ENCODE measurements around the gene ATP6V1G3.

ATP6V1G3 gene

DNA sequence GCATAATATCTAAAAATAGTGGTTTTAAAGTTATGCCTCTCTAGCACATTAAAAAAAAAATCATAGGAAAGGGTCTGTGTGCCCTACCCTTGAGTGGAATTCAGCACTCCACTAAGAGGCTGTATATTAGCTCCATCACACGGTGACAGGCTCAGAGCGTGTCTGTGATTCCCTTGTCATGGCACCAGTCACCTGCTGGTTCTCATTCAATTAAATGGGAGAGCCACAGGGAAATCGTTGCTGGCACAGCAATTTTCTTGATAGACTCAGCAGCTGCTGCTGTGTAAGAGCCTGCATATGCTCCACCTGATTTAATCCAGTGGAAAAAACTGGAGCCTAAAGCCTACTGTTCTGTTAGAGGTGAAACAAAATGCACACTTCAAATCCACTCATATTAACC, 9.5 kb downstream of the ATP6V1G3 start:
- no peak overlapping the region for H2BK5ac ChIP-seq (ENCODE audit: low read depth, low read length, poor library complexity, severe bottlenecking)
- no peak overlapping the region for H4K91ac ChIP-seq (ENCODE audit: low read length)
- H2BK15ac ChIP-seq (ENCODE audit: low read depth, poor library complexity, severe bottlenecking) = no peak overlapping the region
- H3K27ac ChIP-seq (ENCODE audit: low read length, poor library complexity, severe bottlenecking) = no peak overlapping the region
- H3K4me1 ChIP-seq (ENCODE audit: control insufficient read depth, insufficient read depth, low read depth, low read length) = no peaks in the 10 kb centered on the region
- no peaks in the 10 kb centered on the region for H3K27me3 ChIP-seq (ENCODE audit: control insufficient read depth in 1 of 2, insufficient read depth in 1 of 2, low read length in 2 of 2)
- WGBS = 86% methylated on average over 3 of the region's 3 CpGs
- no peak overlapping the region for H3K4ac ChIP-seq (ENCODE audit: low read depth in 1 of 2, low read length in 2 of 2)
- no peak overlapping the region for H3K4me3 ChIP-seq (ENCODE audit: insufficient read depth in 1 of 2, low read depth in 1 of 2, low read length in 2 of 2)
- H3K23ac ChIP-seq (ENCODE audit: low read length in 2 of 2) = no peak overlapping the region
- no peak overlapping the region for H2AK5ac ChIP-seq (ENCODE audit: low read length, severe bottlenecking)
- no peak overlapping the region for H4K8ac ChIP-seq (ENCODE audit: low read length)
- no peak overlapping the region for H3K14ac ChIP-seq (ENCODE audit: low read length in 2 of 2)
- no peak overlapping the region for H3K9ac ChIP-seq (ENCODE audit: low read length)
- no peak overlapping the region for H3K4me2 ChIP-seq (ENCODE audit: low read length, poor library complexity, severe bottlenecking)
- no peaks in the 10 kb centered on the region for H3K36me3 ChIP-seq (ENCODE audit: control insufficient read depth in 1 of 2, insufficient read depth in 2 of 2, low read depth in 1 of 2, low read length in 2 of 2)
- H3K79me1 ChIP-seq (replicated peaks; ENCODE audit: low read length, poor library complexity, severe bottlenecking) = no peaks in the 10 kb centered on the region
- no peaks in the 10 kb centered on the region for H3K9me3 ChIP-seq (ENCODE audit: control insufficient read depth, low read length)
- no peak overlapping the region for H2BK12ac ChIP-seq (ENCODE audit: low read length in 2 of 2)
- DNase-seq = no peak
- H2BK120ac ChIP-seq (ENCODE audit: low read depth, low read length) = no peak overlapping the region
- H3K18ac ChIP-seq (ENCODE audit: low read depth in 1 of 2, low read length in 2 of 2) = no peak overlapping the region
- H2AFZ ChIP-seq (ENCODE audit: low read depth, low read length) = no peak overlapping the region

- H3K4me1 ChIP-seq (ENCODE audit: control insufficient read depth, insufficient read depth, low read depth, low read length) = no peaks in the 10 kb centered on the region
- H3K9ac ChIP-seq (ENCODE audit: low read length) = no peak overlapping the region
- 33% methylated on average over 2 of the region's 2 CpGs for WGBS
- DNase-seq = peak; percentile 25
- no peaks in the 10 kb centered on the region for H3K36me3 ChIP-seq (ENCODE audit: control insufficient read depth in 1 of 2, insufficient read depth in 2 of 2, low read depth in 1 of 2, low read length in 2 of 2)
- H2BK5ac ChIP-seq (ENCODE audit: low read depth, low read length, poor library complexity, severe bottlenecking) = no peak overlapping the region
- H3K9me3 ChIP-seq (ENCODE audit: control insufficient read depth, low read length) = no peaks in the 10 kb centered on the region
- no peak overlapping the region for H2AFZ ChIP-seq (ENCODE audit: low read depth, low read length)
- H3K4me2 ChIP-seq (ENCODE audit: low read length, poor library complexity, severe bottlenecking) = no peak overlapping the region
- no peak overlapping the region for H2BK120ac ChIP-seq (ENCODE audit: low read depth, low read length)
- H4K91ac ChIP-seq (ENCODE audit: low read length) = no peak overlapping the region
- no peak overlapping the region for H4K8ac ChIP-seq (ENCODE audit: low read length)
- H3K79me1 ChIP-seq (replicated peaks; ENCODE audit: low read length, poor library complexity, severe bottlenecking) = no peaks in the 10 kb centered on the region
- H2BK12ac ChIP-seq (ENCODE audit: low read length in 2 of 2) = no peak overlapping the region
- H3K27me3 ChIP-seq (ENCODE audit: control insufficient read depth in 1 of 2, insufficient read depth in 1 of 2, low read length in 2 of 2) = no peaks in the 10 kb centered on the region
- no peak overlapping the region for H3K14ac ChIP-seq (ENCODE audit: low read length in 2 of 2)
- no peak overlapping the region for H3K27ac ChIP-seq (ENCODE audit: low read length, poor library complexity, severe bottlenecking)
- H3K23ac ChIP-seq (ENCODE audit: low read length in 2 of 2) = no peak overlapping the region
- H3K18ac ChIP-seq (ENCODE audit: low read depth in 1 of 2, low read length in 2 of 2) = no peak overlapping the region
- H2BK15ac ChIP-seq (ENCODE audit: low read depth, poor library complexity, severe bottlenecking) = no peak overlapping the region
- no peak overlapping the region for H2AK5ac ChIP-seq (ENCODE audit: low read length, severe bottlenecking)
- H3K4ac ChIP-seq (ENCODE audit: low read depth in 1 of 2, low read length in 2 of 2) = no peak overlapping the region
- H3K4me3 ChIP-seq (ENCODE audit: insufficient read depth in 1 of 2, low read depth in 1 of 2, low read length in 2 of 2) = no peak overlapping the region
Observed at GRCh38 chr1:198529414-198529813, 11.1 kb downstream of the ATP6V1G3 start.

DNA sequence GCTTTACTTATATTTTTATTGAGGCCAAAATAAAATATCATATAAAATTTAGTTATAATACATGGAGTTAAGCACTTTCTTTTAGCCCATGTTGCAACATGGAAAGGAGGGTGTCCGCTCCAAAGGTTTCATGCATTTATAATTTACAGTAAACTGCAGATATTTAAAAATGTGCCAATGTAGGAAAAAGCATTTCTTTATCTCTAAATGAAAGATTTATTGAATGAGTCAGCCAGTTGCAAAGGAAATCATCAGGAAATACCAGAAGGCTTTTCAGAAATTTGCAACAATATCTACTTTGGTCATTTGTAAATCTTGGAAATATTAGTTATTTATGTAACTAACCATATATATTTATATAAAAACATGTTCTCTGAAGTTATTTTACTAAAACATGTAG, 12.1 kb downstream of the ATP6V1G3 start:
- Histone ChIP-seq H3K9ac (ENCODE audit: low read length) (no peak overlapping the region), H2BK5ac (ENCODE audit: low read depth, low read length, poor library complexity, severe bottlenecking) (no peak overlapping the region), H3K4me1 (ENCODE audit: control insufficient read depth, insufficient read depth, low read depth, low read length) (no peaks in the 10 kb centered on the region), H3K79me1 (replicated peaks; ENCODE audit: low read length, poor library complexity, severe bottlenecking) (no peaks in the 10 kb centered on the region), H3K27me3 (ENCODE audit: control insufficient read depth in 1 of 2, insufficient read depth in 1 of 2, low read length in 2 of 2) (no peaks in the 10 kb centered on the region), H2AFZ (ENCODE audit: low read depth, low read length) (no peak overlapping the region), H4K91ac (ENCODE audit: low read length) (no peak overlapping the region), H2AK5ac (ENCODE audit: low read length, severe bottlenecking) (no peak overlapping the region), H3K36me3 (ENCODE audit: control insufficient read depth in 1 of 2, insufficient read depth in 2 of 2, low read depth in 1 of 2, low read length in 2 of 2) (no peaks in the 10 kb centered on the region), H3K14ac (ENCODE audit: low read length in 2 of 2) (no peak overlapping the region), H4K8ac (ENCODE audit: low read length) (no peak overlapping the region), H3K18ac (ENCODE audit: low read depth in 1 of 2, low read length in 2 of 2) (no peak overlapping the region), H3K4me3 (ENCODE audit: insufficient read depth in 1 of 2, low read depth in 1 of 2, low read length in 2 of 2) (no peak overlapping the region), H3K9me3 (ENCODE audit: control insufficient read depth, low read length) (no peaks in the 10 kb centered on the region), H2BK12ac (ENCODE audit: low read length in 2 of 2) (no peak overlapping the region), H3K23ac (ENCODE audit: low read length in 2 of 2) (no peak overlapping the region), H2BK15ac (ENCODE audit: low read depth, poor library complexity, severe bottlenecking) (no peak overlapping the region), H3K4me2 (ENCODE audit: low read length, poor library complexity, severe bottlenecking) (no peak overlapping the region), H2BK120ac (ENCODE audit: low read depth, low read length) (no peak overlapping the region), H3K27ac (ENCODE audit: low read length, poor library complexity, severe bottlenecking) (no peak overlapping the region), H3K4ac (ENCODE audit: low read depth in 1 of 2, low read length in 2 of 2) (no peak overlapping the region)
- no CpG with 5 or more reads among the region's 1 CpG for WGBS
- DNase-seq = peak; percentile 32

GRCh38 chr1:198524556-198524955, 15.9 kb downstream of the ATP6V1G3 start:
- Histone ChIP-seq H2AK5ac (ENCODE audit: low read length, severe bottlenecking) (no peak overlapping the region), H4K8ac (ENCODE audit: low read length) (no peak overlapping the region), H3K18ac (ENCODE audit: low read depth in 1 of 2, low read length in 2 of 2) (no peak overlapping the region), H2BK15ac (ENCODE audit: low read depth, poor library complexity, severe bottlenecking) (no peak overlapping the region), H3K4me1 (ENCODE audit: control insufficient read depth, insufficient read depth, low read depth, low read length) (no peaks in the 10 kb centered on the region), H3K23ac (ENCODE audit: low read length in 2 of 2) (no peak overlapping the region), H3K4me2 (ENCODE audit: low read length, poor library complexity, severe bottlenecking) (no peak overlapping the region), H3K4me3 (ENCODE audit: insufficient read depth in 1 of 2, low read depth in 1 of 2, low read length in 2 of 2) (no peak overlapping the region), H3K9me3 (ENCODE audit: control insufficient read depth, low read length) (no peaks in the 10 kb centered on the region), H2BK120ac (ENCODE audit: low read depth, low read length) (no peak overlapping the region), H2AFZ (ENCODE audit: low read depth, low read length) (no peak overlapping the region), H3K79me1 (replicated peaks; ENCODE audit: low read length, poor library complexity, severe bottlenecking) (no peaks in the 10 kb centered on the region), H3K36me3 (ENCODE audit: control insufficient read depth in 1 of 2, insufficient read depth in 2 of 2, low read depth in 1 of 2, low read length in 2 of 2) (no peaks in the 10 kb centered on the region), H2BK5ac (ENCODE audit: low read depth, low read length, poor library complexity, severe bottlenecking) (no peak overlapping the region), H3K27ac (ENCODE audit: low read length, poor library complexity, severe bottlenecking) (no peak overlapping the region), H3K4ac (ENCODE audit: low read depth in 1 of 2, low read length in 2 of 2) (no peak overlapping the region), H2BK12ac (ENCODE audit: low read length in 2 of 2) (no peak overlapping the region), H3K27me3 (ENCODE audit: control insufficient read depth in 1 of 2, insufficient read depth in 1 of 2, low read length in 2 of 2) (no peaks in the 10 kb centered on the region), H3K14ac (ENCODE audit: low read length in 2 of 2) (no peak overlapping the region), H3K9ac (ENCODE audit: low read length) (no peak overlapping the region), H4K91ac (ENCODE audit: low read length) (no peak overlapping the region)
- DNase-seq = no peak
- WGBS = no CpG with 5 or more reads among the region's 2 CpGs

All from mesenchymal stem cell (in vitro differentiated cells and primary cell).